OCI-LY7 (cell line): ENCODE data around the gene SSTR5. TPM values are rescaled to one million over a fixed set of nuclear protein-coding genes. Genes with fewer than 3 reads are reported as not detected.

Experiments used
- BruUV-seq: library from RNA; stranded (reverse); fragments of 400-500 nt; replicated peaks from 2 replicates; lab custom pipeline; 2021; lab: Mats Ljungman, UMichigan
- CTCF ChIA-PET: fragments of 300-600 bp; sonication (Branson Sonifier 250); formaldehyde crosslinking; loops from one replicate; lab custom pipeline; 2022; ENCODE audit warnings: antibody characterized with exemption; ENCODE audit not compliant: unreplicated experiment; lab: Charles Lee
- POLR2A ChIA-PET: fragments of 300-600 bp; sonication (Branson Sonifier 250); formaldehyde crosslinking; loops from one replicate; lab custom pipeline; 2022; ENCODE audit warnings: antibody characterized with exemption; lab: Charles Lee
- DNase-seq: peaks from one replicate; pipeline ENCODE4 v3.0.0-alpha.2; 2015; ENCODE audit warnings: low spot score
- H2AFZ ChIP-seq: fragments of 200-600 bp; sonication (generic), shearing (Covaris generic); 2 replicates; pipeline ENCODE4 v1.6.1; 2014; ENCODE audit warnings: mild to moderate bottlenecking, antibody characterized with exemption, low read length, moderate library complexity
- H3K27ac ChIP-seq: fragments of 200-600 bp; sonication (generic); 2 replicates; pipeline ENCODE4 v1.5.1; 2014; ENCODE audit warnings: mixed run types, low read depth, mild to moderate bottlenecking, moderate library complexity, low read length, inconsistent platforms; ENCODE audit not compliant: poor library complexity, severe bottlenecking
- H3K36me3 ChIP-seq: fragments of 200-600 bp; sonication (generic); 2 replicates; pipeline ENCODE4 v1.6.1; 2014; ENCODE audit warnings: mild to moderate bottlenecking, antibody characterized with exemption, low read length, moderate library complexity, mixed read lengths; ENCODE audit not compliant: insufficient read depth
- H3K4me1 ChIP-seq: fragments of 200-600 bp; sonication (generic); 2 replicates; pipeline ENCODE4 v1.5.1; 2014; ENCODE audit warnings: mild to moderate bottlenecking, low read length; ENCODE audit not compliant: insufficient read depth, poor library complexity, severe bottlenecking
- H3K4me2 ChIP-seq: fragments of 200-600 bp; sonication (generic); 2 replicates; pipeline ENCODE4 v1.6.1; 2014; ENCODE audit warnings: mild to moderate bottlenecking, low read length
- H3K4me3 ChIP-seq: fragments of 200-600 bp; sonication (generic); 2 replicates; pipeline ENCODE4 v1.5.1; 2014; ENCODE audit warnings: mild to moderate bottlenecking, low read depth, low read length; ENCODE audit not compliant: poor library complexity, severe bottlenecking
- H3K79me2 ChIP-seq: fragments of 200-600 bp; sonication (generic); 2 replicates; pipeline ENCODE4 v1.6.1; 2016; ENCODE audit warnings: low read depth, mild to moderate bottlenecking, low read length, moderate library complexity, mixed read lengths; ENCODE audit not compliant: insufficient read depth
- H3K9me2 ChIP-seq: fragments of 200-600 bp; sonication (generic); 2 replicates; pipeline ENCODE4 v1.6.1; 2016; ENCODE audit warnings: mild to moderate bottlenecking, low read length, mixed read lengths; ENCODE audit not compliant: insufficient read depth
- H3K9me3 ChIP-seq: fragments of 200-600 bp; sonication (generic); 2 replicates; pipeline ENCODE4 v1.6.1; 2014; ENCODE audit warnings: mild to moderate bottlenecking, mixed run types, low read length, mixed read lengths
- H4K20me1 ChIP-seq: fragments of 200-600 bp; sonication (generic); 2 replicates; pipeline ENCODE4 v1.6.1; 2014; ENCODE audit warnings: mild to moderate bottlenecking, antibody characterized with exemption, low read length, moderate library complexity, mixed read lengths; ENCODE audit not compliant: insufficient read depth
- EZH2phosphoT487 ChIP-seq: fragments of 200-600 bp; sonication (generic); IDR thresholded peaks from 2 replicates; pipeline ENCODE4 v1.6.1; 2018; ENCODE audit warnings: low read depth, borderline replicate concordance, mild to moderate bottlenecking, mixed run types, antibody characterized with exemption, low read length, moderate library complexity, mixed read lengths
- intact Hi-C: fragments of 100-400 bp; cut with micrococcal nuclease; formaldehyde crosslinking; loops from one replicate; pipeline ENCODE4 v1.10.0; 2022; ENCODE audit not compliant: unreplicated experiment
- total RNA-seq, 2 experiments: library from RNA; depleted of rRNA in 1 of 2; stranded (reverse); fragments of >200 nt in 1 of 2; shearing (Covaris generic) in 1 of 2; gene quantifications; 2 replicates each; pipeline ENCODE4 v1.2.3, GENCODE V29; 2014 to 2022
- TF ChIP-seq, protein P1 (sequence below): fragments of 200-600 bp; sonication (generic); conservative IDR thresholded peaks from 2 replicates; pipeline ENCODE4 v1.5.1; 2014; ENCODE audit warnings: mild to moderate bottlenecking, antibody characterized with exemption, low read length, moderate library complexity, mixed read lengths

SSTR5 gene
- total RNA-seq, 2 experiments from 2014 or later = not detected

DNA sequence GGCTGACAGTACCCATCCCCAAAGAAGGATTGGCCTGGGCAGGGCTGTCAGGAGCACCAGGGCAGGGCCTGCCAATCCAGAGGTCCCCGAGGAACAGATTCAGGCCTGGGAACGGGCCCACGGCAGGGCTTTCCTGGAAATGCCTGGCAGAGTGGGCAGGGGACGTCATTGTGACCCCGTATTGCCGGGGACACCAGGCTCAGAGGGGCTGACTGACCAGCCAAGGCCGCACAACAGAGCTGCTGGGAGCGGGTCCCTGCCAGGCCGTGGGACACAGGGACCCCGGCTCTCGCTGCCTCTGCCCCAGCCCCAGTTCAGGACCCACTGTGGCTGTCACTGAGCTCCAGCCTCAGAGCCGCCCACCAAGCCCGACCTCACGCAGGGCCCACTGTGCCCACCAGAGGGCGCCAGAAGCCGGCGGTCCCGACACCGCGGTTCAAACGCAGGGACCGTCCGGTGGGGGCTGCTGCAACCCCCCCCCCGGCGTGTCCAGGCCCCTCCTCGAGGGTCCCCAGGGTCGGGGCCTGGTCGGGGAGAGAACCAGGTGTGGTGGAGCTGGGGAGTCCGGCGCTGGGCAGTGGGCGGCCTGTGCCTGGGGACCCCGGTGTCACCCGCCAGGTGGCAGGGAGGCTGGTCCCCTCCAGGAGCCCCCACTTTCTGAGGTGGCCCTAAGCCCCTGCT is 15.2 kb upstream of the SSTR5 start:
- no peaks in the 10 kb centered on the region for H3K79me2 ChIP-seq
- H4K20me1 ChIP-seq = no peaks in the 10 kb centered on the region
- H3K9me2 ChIP-seq = no peaks in the 10 kb centered on the region
- ChIA-PET CTCF (interaction anchor here (0.5 kb wide), 1 partner anchor 9 kb away, joined by 15 read pairs; no protein-coding TSS in a partner anchor), POLR2A (no interaction called here)
- no peak overlapping the region for H2AFZ ChIP-seq
- H3K4me2 ChIP-seq = no peak overlapping the region
- BruUV-seq = no TSS peak
- no peak overlapping the region for H3K27ac ChIP-seq
- no peak overlapping the region for H3K4me3 ChIP-seq
- H3K4me1 ChIP-seq = no peaks in the 10 kb centered on the region
- no peak for DNase-seq
- no peak for TF ChIP-seq EZH2phosphoT487
- TF ChIP-seq, protein P1, sequence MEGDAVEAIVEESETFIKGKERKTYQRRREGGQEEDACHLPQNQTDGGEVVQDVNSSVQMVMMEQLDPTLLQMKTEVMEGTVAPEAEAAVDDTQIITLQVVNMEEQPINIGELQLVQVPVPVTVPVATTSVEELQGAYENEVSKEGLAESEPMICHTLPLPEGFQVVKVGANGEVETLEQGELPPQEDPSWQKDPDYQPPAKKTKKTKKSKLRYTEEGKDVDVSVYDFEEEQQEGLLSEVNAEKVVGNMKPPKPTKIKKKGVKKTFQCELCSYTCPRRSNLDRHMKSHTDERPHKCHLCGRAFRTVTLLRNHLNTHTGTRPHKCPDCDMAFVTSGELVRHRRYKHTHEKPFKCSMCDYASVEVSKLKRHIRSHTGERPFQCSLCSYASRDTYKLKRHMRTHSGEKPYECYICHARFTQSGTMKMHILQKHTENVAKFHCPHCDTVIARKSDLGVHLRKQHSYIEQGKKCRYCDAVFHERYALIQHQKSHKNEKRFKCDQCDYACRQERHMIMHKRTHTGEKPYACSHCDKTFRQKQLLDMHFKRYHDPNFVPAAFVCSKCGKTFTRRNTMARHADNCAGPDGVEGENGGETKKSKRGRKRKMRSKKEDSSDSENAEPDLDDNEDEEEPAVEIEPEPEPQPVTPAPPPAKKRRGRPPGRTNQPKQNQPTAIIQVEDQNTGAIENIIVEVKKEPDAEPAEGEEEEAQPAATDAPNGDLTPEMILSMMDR = peak; percentile 64
- H3K36me3 ChIP-seq = no peaks in the 10 kb centered on the region
- intact Hi-C loops = no loop called here
- no peaks in the 10 kb centered on the region for H3K9me3 ChIP-seq

DNA sequence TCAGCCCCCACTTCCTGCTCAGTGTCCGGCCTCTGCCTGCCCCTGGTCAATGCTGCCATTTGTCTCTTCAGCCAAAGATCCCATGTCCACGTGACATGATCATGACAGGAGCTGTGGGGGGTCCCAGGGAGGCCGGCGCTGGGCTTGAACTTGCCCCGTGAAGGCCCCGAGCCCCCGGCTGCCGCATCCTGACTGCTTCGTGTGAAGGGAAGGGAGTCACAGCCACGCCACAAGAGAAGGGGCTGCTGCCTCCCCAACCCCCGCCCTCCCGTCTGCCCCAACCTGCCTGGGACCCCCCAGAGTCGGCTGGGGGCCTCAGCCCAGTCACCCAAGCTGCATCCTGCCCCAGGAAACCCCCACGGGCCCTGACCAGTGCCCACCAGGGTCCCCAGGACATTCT is 14.3 kb upstream of the SSTR5 start:
- BruUV-seq = no TSS peak
- no peak overlapping the region for H3K4me2 ChIP-seq
- intact Hi-C loops = no loop called here

DNA sequence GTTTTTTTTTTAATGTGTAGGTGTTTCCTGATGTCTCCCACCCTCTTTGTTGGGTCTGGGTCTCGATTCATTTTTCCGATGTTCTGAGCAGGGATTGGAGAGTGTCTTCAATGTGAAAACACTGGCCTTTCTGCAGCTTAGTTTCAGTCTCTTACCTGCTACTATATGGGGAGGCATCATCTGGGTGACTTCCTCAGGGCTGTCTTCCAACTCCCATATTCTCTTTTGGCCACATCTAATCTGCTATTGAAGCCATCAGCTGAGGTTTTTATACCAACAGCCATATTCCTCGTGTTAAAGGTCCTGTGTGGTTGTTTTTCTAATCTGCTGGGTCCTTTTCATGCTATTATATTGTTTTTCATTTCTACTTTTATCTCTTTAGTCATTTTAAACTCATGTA is 13.2 kb upstream of the SSTR5 start:
- Histone ChIP-seq H4K20me1 (no peaks in the 10 kb centered on the region), H3K79me2 (no peaks in the 10 kb centered on the region), H3K4me1 (no peaks in the 10 kb centered on the region), H3K9me3 (no peaks in the 10 kb centered on the region), H3K4me2 (no peak overlapping the region), H3K27ac (no peak overlapping the region), H3K36me3 (no peaks in the 10 kb centered on the region), H3K4me3 (no peak overlapping the region), H2AFZ (no peak overlapping the region), H3K9me2 (no peaks in the 10 kb centered on the region)
- TF ChIP-seq, protein P1 = no peak
- no peak for TF ChIP-seq EZH2phosphoT487
- DNase-seq = no peak
- no TSS peak for BruUV-seq
- ChIA-PET POLR2A (no interaction called here), CTCF (no interaction called here)
- intact Hi-C loops = no loop called here

More for the DNA sequence above, 14.3 kb upstream of the SSTR5 start:
- Histone ChIP-seq H3K27ac (no peak overlapping the region), H3K36me3 (no peaks in the 10 kb centered on the region), H2AFZ (no peak overlapping the region), H3K79me2 (no peaks in the 10 kb centered on the region), H4K20me1 (no peaks in the 10 kb centered on the region), H3K4me1 (no peaks in the 10 kb centered on the region), H3K9me3 (no peaks in the 10 kb centered on the region), H3K9me2 (no peaks in the 10 kb centered on the region), H3K4me3 (no peak overlapping the region)
- ChIA-PET CTCF (no interaction called here), POLR2A (no interaction called here)
- no peak for DNase-seq
- TF ChIP-seq, protein P1 = no peak
- no peak for TF ChIP-seq EZH2phosphoT487
